GM12878 (cell line): ENCODE results near the gene FYB1. TPM values are rescaled to one million over a fixed set of nuclear protein-coding genes. Genes with fewer than 3 reads are reported as not detected.

ENCODE experiments used
- ATAC-seq: fragments of 200-7000 bp; cut with Tn5 transposase; 3 replicates; pipeline ENCODE4 v1.9.1; 2020; ENCODE audit warnings: mild to moderate bottlenecking, moderate library complexity
- BruUV-seq: library from RNA; stranded (reverse); fragments of 400-500 nt; replicated peaks from 2 replicates; lab custom pipeline; 2021; lab: Mats Ljungman, UMichigan
- CTCF ChIA-PET: fragments of 300-600 bp; sonication (Branson Sonifier 250); formaldehyde crosslinking; extraction: SDS; loops from one replicate; lab custom pipeline; 2021; ENCODE audit warnings: inconsistent platforms; lab: Yijun Ruan, JAX
- POLR2A ChIA-PET: fragments of 350-600 bp; formaldehyde crosslinking; extraction: SDS; loops from one replicate; lab custom pipeline; 2021; ENCODE audit warnings: inconsistent platforms; lab: Charles Lee
- RAD21 ChIA-PET: fragments of 300-600 bp; sonication (Branson Sonifier 250); formaldehyde crosslinking; loops from one replicate; lab custom pipeline; 2023; ENCODE audit warnings: antibody characterized with exemption; ENCODE audit not compliant: unreplicated experiment; lab: Charles Lee
- SMC1A ChIA-PET: fragments of 300-600 bp; sonication (Branson Sonifier 250); formaldehyde crosslinking; loops from one replicate; lab custom pipeline; 2023; ENCODE audit not compliant: unreplicated experiment, uncharacterized antibody; lab: Charles Lee
- DNase-seq: peaks from one replicate; pipeline ENCODE4 v3.0.0-alpha.2; 2011; ENCODE audit warnings: low read depth, low spot score
- FAIRE-seq: peaks from 3 replicates; lab custom pipeline; 2011; peaks lifted over from hg19 to GRCh38; lab: Jason Lieb, UNC
- H2AFZ ChIP-seq: 2 replicates; pipeline ENCODE4 v1.6.0; 2011; ENCODE audit warnings: low read depth, low read length, control low read depth; ENCODE audit not compliant: control insufficient read depth
- H3K27ac ChIP-seq: 2 replicates; pipeline ENCODE4 v1.5.1; 2011; ENCODE audit warnings: control low read depth; ENCODE audit not compliant: control insufficient read depth, insufficient read depth
- H3K27me3 ChIP-seq, 2 experiments: replicated peaks in 1 of 2; 2 replicates each; pipeline versions ENCODE4 v1.6.0 to v1.6.1; 2011; ENCODE audit warnings: low read length in 1 of 2; ENCODE audit not compliant: control insufficient read depth in 2 of 2, insufficient read depth in 2 of 2
- H3K36me3 ChIP-seq, 2 experiments: 2 replicates each; pipeline ENCODE4 v1.5.1; 2011; ENCODE audit warnings: low read length in 1 of 2; ENCODE audit not compliant: control insufficient read depth in 2 of 2, insufficient read depth in 2 of 2
- H3K4me1 ChIP-seq: 2 replicates; pipeline ENCODE4 v1.6.1; 2011; ENCODE audit warnings: mild to moderate bottlenecking, low read length, moderate library complexity, mixed read lengths; ENCODE audit not compliant: control insufficient read depth, insufficient read depth
- H3K4me2 ChIP-seq: 2 replicates; pipeline ENCODE4 v1.6.0; 2011; ENCODE audit warnings: control low read depth; ENCODE audit not compliant: control insufficient read depth, insufficient read depth
- H3K4me3 ChIP-seq: fragments of 200-600 bp; sonication (generic); 2 replicates; pipeline ENCODE4 v1.5.1; 2016
- H3K79me2 ChIP-seq: 2 replicates; pipeline ENCODE4 v1.6.0; 2011; ENCODE audit warnings: low read length; ENCODE audit not compliant: control insufficient read depth, insufficient read depth
- H3K9ac ChIP-seq: 2 replicates; pipeline ENCODE4 v1.8.0; 2011; ENCODE audit warnings: low read length, control low read depth, mixed read lengths; ENCODE audit not compliant: control insufficient read depth, insufficient read depth
- H3K9me3 ChIP-seq: replicated peaks from 3 replicates; pipeline ENCODE4 v1.5.1; 2011; ENCODE audit warnings: mild to moderate bottlenecking, low read length; ENCODE audit not compliant: control insufficient read depth, insufficient read depth
- H4K20me1 ChIP-seq: 2 replicates; pipeline ENCODE4 v1.6.0; 2011; ENCODE audit not compliant: control insufficient read depth, insufficient read depth
- ATF3 ChIP-seq: IDR thresholded peaks from 2 replicates; pipeline ENCODE4 v1.6.1; 2011; ENCODE audit warnings: low read depth, mild to moderate bottlenecking, low read length, moderate library complexity, borderline replicate concordance; ENCODE audit errors: extremely low read depth
- BCL11A ChIP-seq: IDR thresholded peaks from 2 replicates; pipeline ENCODE4 v1.6.1; 2011; ENCODE audit warnings: low read depth, low read length
- CEBPB ChIP-seq, 2 experiments: fragments of 150-350 bp in 1 of 2; IDR thresholded peaks; 2 replicates each; pipeline ENCODE4 v1.6.1; 2012 to 2014; ENCODE audit warnings: low read depth in 2 of 2, low read length in 2 of 2, borderline replicate concordance in 1 of 2, inconsistent platforms in 1 of 2
- CEBPZ ChIP-seq: fragments of 150-350 bp; IDR thresholded peaks from 2 replicates; pipeline ENCODE4 v1.6.1; 2016; ENCODE audit warnings: low read depth, low read length
- ELK1 ChIP-seq: IDR thresholded peaks from 2 replicates; pipeline ENCODE4 v1.6.1; 2012; ENCODE audit warnings: low read depth, low read length, improper control_type of control experiment
- ETV6 ChIP-seq, 2 experiments: fragments of 450-650 bp in 1 of 2; IDR thresholded peaks in 1 of 2; conservative IDR thresholded peaks in 1 of 2; 2 replicates each; pipeline ENCODE4 v1.6.1; 2014; ENCODE audit warnings: antibody characterized with exemption in 1 of 2, borderline replicate concordance in 1 of 2, low read depth in 1 of 2, mild to moderate bottlenecking in 1 of 2, moderate library complexity in 1 of 2
- GATAD2B ChIP-seq: fragments of 450-650 bp; conservative IDR thresholded peaks from 2 replicates; pipeline ENCODE4 v1.6.1; 2017; ENCODE audit warnings: low read depth, mild to moderate bottlenecking, moderate library complexity
- HDAC2 ChIP-seq: fragments of 200-600 bp; sonication (generic); IDR thresholded peaks from 2 replicates; pipeline ENCODE4 v1.6.1; 2017
- HDAC6 ChIP-seq: fragments of 200-600 bp; sonication (generic); IDR thresholded peaks from one replicate; pipeline ENCODE4 v1.8.0; 2017; ENCODE audit warnings: antibody characterized with exemption; ENCODE audit not compliant: unreplicated experiment
- NFYB ChIP-seq: IDR thresholded peaks from 2 replicates; pipeline ENCODE4 v1.6.1; 2011; ENCODE audit warnings: low read depth, mild to moderate bottlenecking, low read length, improper control_type of control experiment, moderate library complexity; ENCODE audit not compliant: insufficient read depth
- NR2F1 ChIP-seq: fragments of 450-650 bp; conservative IDR thresholded peaks from 2 replicates; pipeline ENCODE4 v1.6.1; 2017; ENCODE audit warnings: mild to moderate bottlenecking
- POLR2AphosphoS5 ChIP-seq: IDR thresholded peaks from 2 replicates; pipeline ENCODE4 v1.6.1; 2011; ENCODE audit warnings: mild to moderate bottlenecking, low read length, inconsistent platforms
- SREBF2 ChIP-seq: IDR thresholded peaks from 2 replicates; pipeline ENCODE4 v1.6.1; 2012; ENCODE audit warnings: mild to moderate bottlenecking, low read length
- TARDBP ChIP-seq: IDR thresholded peaks from 2 replicates; pipeline ENCODE4 v1.6.1; 2016; ENCODE audit warnings: borderline replicate concordance
- USF1 ChIP-seq: IDR thresholded peaks from 2 replicates; pipeline ENCODE4 v1.6.1; 2011; ENCODE audit warnings: borderline replicate concordance, low read depth, mild to moderate bottlenecking, moderate library complexity, mixed read lengths, low read length; ENCODE audit not compliant: insufficient read depth; ENCODE audit errors: extremely low read length
- WGBS: methylation state at CpG from one replicate; pipeline ENCODE4 v1.1.6; 2016; ENCODE audit warnings: low lambda C conversion rate; ENCODE audit not compliant: insufficient replicate concordance, insufficient coverage; ENCODE audit errors: missing lambda C conversion rate; 5-methylcytosine and 5-hydroxymethylcytosine counted together
- in situ Hi-C: fragments of 300-500 bp; cut with MboI; formaldehyde crosslinking; loops from 9 replicates; pipeline ENCODE4 v1.14.3; 2018; ENCODE audit warnings: mixed read lengths
- intact Hi-C: fragments of 100-400 bp; cut with micrococcal nuclease; formaldehyde crosslinking; loops from one replicate; pipeline ENCODE4 v1.14.2; 2022; ENCODE audit not compliant: unreplicated experiment
- polyA plus RNA-seq, 11 experiments: library from polyadenylated mRNA; depleted of rRNA in 4 of 11; unstranded in 6 of 11; stranded (reverse) in 5 of 11; fragments of >200 nt; fragmentation: Nextera tagmentation in 4 of 11; fragmentation: Illumina TruSeq in 1 of 11; extraction: Ambion mirVana in 4 of 11; extraction: Trizol in 1 of 11; gene quantifications; 1 replicate in 1 of 11; 2 replicates in 10 of 11; pipeline versions ENCODE4 v1.2.1 to v1.2.3, GENCODE V29; 2011 to 2016; ENCODE audit warnings: inconsistent platforms in 2 of 11, missing spikeins in 2 of 11, low read depth in 1 of 11
- total RNA-seq, 4 experiments: library from RNA; depleted of rRNA in 3 of 4; stranded (reverse); fragments of >200 nt in 3 of 4; fragmentation: Illumina TruSeq in 1 of 4; extraction: Trizol in 1 of 4; gene quantifications; 2 replicates each; pipeline versions ENCODE4 v1.2.1 to v1.2.3, GENCODE V29; 2013 to 2021

Gene FYB1
- total and polyA plus RNA-seq, 10 of the 15 experiments (the other 5 are each of a cell fraction or from before 2014, with no cell fraction given): 0.06 to 4.3 (median 0.25) TPM; not detected in 2

GRCh38 chr5:39193553-39194465, 25.6 kb downstream of the FYB1 start (continued):
- TF ChIP-seq ELK1 (no peak), SREBF2 (no peak), TARDBP (no peak), GATAD2B (no peak)

- POLR2A ChIA-PET: no interaction called here
- SMC1A ChIA-PET: interaction anchor here (2.0 to 2.8 kb wide), 2 partner anchors 9 to 16 kb away, joined by 7 read pairs; no protein-coding TSS in a partner anchor
- no peaks in the 10 kb centered on the region for H3K79me2 ChIP-seq
- no peak overlapping the region for H3K4me3 ChIP-seq
- FAIRE-seq: no peak
- no peaks in the 10 kb centered on the region for H3K27me3 ChIP-seq
- in situ Hi-C loops (no loop called here), intact Hi-C loops (no loop called here)
- H3K27ac ChIP-seq: no peak overlapping the region
- WGBS: 21% methylated on average over 2 of the region's 2 CpGs
- H3K9me3 ChIP-seq: no peaks in the 10 kb centered on the region
- RAD21 ChIA-PET: no interaction called here
- no peak overlapping the region for H3K9ac ChIP-seq
- CTCF ChIA-PET: no interaction called here
- no TSS peak for BruUV-seq
- H3K4me1 ChIP-seq: peaks cover 6% of the 10 kb centered on the region; the same call in 1 of the 2 replicates
- H3K36me3 ChIP-seq: no peaks in the 10 kb centered on the region
- H2AFZ ChIP-seq: no peak overlapping the region
- no peak overlapping the region for H3K4me2 ChIP-seq
- ATAC-seq: no peak
- H4K20me1 ChIP-seq: no peaks in the 10 kb centered on the region
- DNase-seq: no peak
- TF ChIP-seq NR2F1: no peak
- no peak for TF ChIP-seq HDAC2
- no peak for TF ChIP-seq NFYB
- TF ChIP-seq ATF3: no peak
- no peak for TF ChIP-seq CEBPB (IDR thresholded peaks at IDR 0.05; ENCODE audit: borderline replicate concordance in 1 of 2, low read depth in 2 of 2, low read length in 2 of 2)
- no peak for TF ChIP-seq USF1
- TF ChIP-seq BCL11A: no peak
- no peak for TF ChIP-seq ETV6 (conservative IDR thresholded peaks at IDR 0.05 in 1 of 2, IDR thresholded peaks at IDR 0.05 in 1 of 2; ENCODE audit: borderline replicate concordance in 1 of 2, low read depth in 1 of 2)
- no peak for TF ChIP-seq CEBPZ
- no peak for TF ChIP-seq POLR2AphosphoS5
- no peak for TF ChIP-seq HDAC6
Observed at GRCh38 chr5:39192450-39193160, 26.8 kb downstream of the FYB1 start.
